Neural progenitor cell (in vitro differentiated cells): Measurements from ENCODE around the gene PATJ. TPM values are rescaled to one million over a fixed set of nuclear protein-coding genes. Genes with fewer than 3 reads are reported as not detected.

Experiments used
- DNase-seq: peaks from one replicate; pipeline ENCODE4 v3.0.0-alpha.2; 2016; ENCODE audit warnings: low spot score
- H2AFZ ChIP-seq: fragments of 200-600 bp; sonication (generic); replicated peaks from 2 replicates; pipeline ENCODE4 v1.6.1; 2016; ENCODE audit warnings: antibody characterized with exemption
- H3F3A ChIP-seq: fragments of 200-600 bp; sonication (generic); 2 replicates; pipeline ENCODE4 v1.6.1; 2016; ENCODE audit warnings: antibody characterized with exemption, low read depth
- H3K27ac ChIP-seq: fragments of 200-600 bp; sonication (generic); 2 replicates; pipeline ENCODE4 v1.5.1; 2016; ENCODE audit warnings: mild to moderate bottlenecking
- H3K27me3 ChIP-seq: fragments of 200-600 bp; sonication (generic); 2 replicates; pipeline ENCODE4 v1.6.1; 2016; ENCODE audit warnings: mild to moderate bottlenecking, moderate library complexity
- H3K36me3 ChIP-seq: fragments of 200-600 bp; sonication (generic); 2 replicates; pipeline ENCODE4 v1.5.1; 2016
- H3K4me1 ChIP-seq: fragments of 200-600 bp; sonication (generic); 2 replicates; pipeline ENCODE4 v1.6.1; 2016; ENCODE audit warnings: mixed run types
- H3K4me2 ChIP-seq: fragments of 200-600 bp; sonication (generic); 2 replicates; pipeline ENCODE4 v1.6.1; 2016
- H3K4me3 ChIP-seq: fragments of 200-600 bp; sonication (generic); 2 replicates; pipeline ENCODE4 v1.5.1; 2016
- H3K79me2 ChIP-seq: fragments of 200-600 bp; sonication (generic); 2 replicates; pipeline ENCODE4 v1.6.1; 2016; ENCODE audit warnings: low read depth
- H3K9ac ChIP-seq: fragments of 200-600 bp; sonication (generic); 2 replicates; pipeline ENCODE4 v1.6.1; 2016
- H3K9me3 ChIP-seq: fragments of 200-600 bp; sonication (generic); 2 replicates; pipeline ENCODE4 v1.5.1; 2016; ENCODE audit warnings: low read depth
- H4K20me1 ChIP-seq: fragments of 200-600 bp; sonication (generic); 2 replicates; pipeline ENCODE4 v1.6.1; 2016; ENCODE audit warnings: low read depth
- H3K27ac Mint-ChIP-seq: 3 replicates; pipeline ENCODE4 v1.8.0; 2021; ENCODE audit warnings: mixed read lengths
- H3K27me3 Mint-ChIP-seq: 2 replicates; pipeline ENCODE4 v1.8.0; 2022; ENCODE audit warnings: low read depth, mild to moderate bottlenecking, inconsistent platforms, moderate library complexity, mixed read lengths; ENCODE audit not compliant: insufficient read depth
- H3K36me3 Mint-ChIP-seq: 3 replicates; pipeline ENCODE4 v1.8.0; 2021; ENCODE audit warnings: mixed read lengths
- H3K4me1 Mint-ChIP-seq: 3 replicates; pipeline ENCODE4 v1.8.0; 2021; ENCODE audit warnings: mixed read lengths
- H3K4me3 Mint-ChIP-seq: 3 replicates; pipeline ENCODE4 v1.8.0; 2021; ENCODE audit warnings: mild to moderate bottlenecking, moderate library complexity, mixed read lengths
- H3K9me3 Mint-ChIP-seq: 3 replicates; pipeline ENCODE4 v1.8.0; 2020; ENCODE audit warnings: mixed read lengths
- CTCF ChIP-seq: fragments of 200-600 bp; sonication (generic); IDR thresholded peaks from 2 replicates; pipeline ENCODE4 v1.5.1; 2017; ENCODE audit warnings: antibody characterized with exemption, mild to moderate bottlenecking
- EZH2 ChIP-seq: fragments of 200-600 bp; sonication (generic); IDR thresholded peaks from 2 replicates; pipeline ENCODE4 v1.6.1; 2017; ENCODE audit warnings: antibody characterized with exemption, mild to moderate bottlenecking, moderate library complexity
- EZH2phosphoT487 ChIP-seq: fragments of 200-600 bp; sonication (generic); IDR thresholded peaks from 2 replicates; pipeline ENCODE4 v1.6.1; 2017; ENCODE audit warnings: antibody characterized with exemption
- total RNA-seq: library from RNA; depleted of rRNA; stranded (reverse); fragments of >200 nt; gene quantifications from 2 replicates; pipeline ENCODE4 v1.2.3, GENCODE V29; 2015; ENCODE audit warnings: low replicate concordance

PATJ gene
- total RNA-seq, 1 donor from 2014 or later = 24.8 TPM

GRCh38 chr1:61975638-61976037 lies 233.4 kb downstream of the PATJ start:
- Histone ChIP-seq H4K20me1 (no peaks in the 10 kb centered on the region), H3K27ac (no peak overlapping the region), H3K79me2 (no peaks in the 10 kb centered on the region), H3F3A (peaks cover 3% of the 10 kb centered on the region), H3K9me3 (no peaks in the 10 kb centered on the region), H3K9ac (no peak overlapping the region), H3K4me2 (no peak overlapping the region), H3K27me3 (no peaks in the 10 kb centered on the region), H3K4me3 (no peak overlapping the region), H3K4me1 (peaks cover 2% of the 10 kb centered on the region), H2AFZ (no peak overlapping the region), H3K36me3 (no peaks in the 10 kb centered on the region)
- H3K4me3 Mint-ChIP-seq = no peak overlapping the region
- H3K4me1 Mint-ChIP-seq = peaks cover 32% of the 10 kb centered on the region
- H3K27me3 Mint-ChIP-seq = peaks cover 6% of the 10 kb centered on the region
- DNase-seq = no peak
- H3K36me3 Mint-ChIP-seq = no peaks in the 10 kb centered on the region
- H3K27ac Mint-ChIP-seq = peak overlapping the region; percentile 21
- TF ChIP-seq EZH2 (no peak), CTCF (no peak), EZH2phosphoT487 (no peak)
- no peaks in the 10 kb centered on the region for H3K9me3 Mint-ChIP-seq

- H3K9me3 Mint-ChIP-seq = no peaks in the 10 kb centered on the region
- peaks cover 6% of the 10 kb centered on the region for H3K27me3 Mint-ChIP-seq
- TF ChIP-seq EZH2phosphoT487 = no peak
- TF ChIP-seq CTCF = no peak
- no peak for TF ChIP-seq EZH2
- no peak overlapping the region for H3K9ac ChIP-seq
- H3K4me1 Mint-ChIP-seq = peaks cover 41% of the 10 kb centered on the region
- no peaks in the 10 kb centered on the region for H4K20me1 ChIP-seq
- no peaks in the 10 kb centered on the region for H3K27me3 ChIP-seq
- no peak overlapping the region for H3K4me3 ChIP-seq
- DNase-seq = no peak
- H3K4me1 ChIP-seq = peaks cover 7% of the 10 kb centered on the region
- no peaks in the 10 kb centered on the region for H3K36me3 ChIP-seq
- no peak overlapping the region for H3K27ac Mint-ChIP-seq
- H2AFZ ChIP-seq = no peak overlapping the region
- no peaks in the 10 kb centered on the region for H3K79me2 ChIP-seq
- H3K36me3 Mint-ChIP-seq = no peaks in the 10 kb centered on the region
- H3K9me3 ChIP-seq = no peaks in the 10 kb centered on the region
- H3K27ac ChIP-seq = no peak overlapping the region
- peaks cover 3% of the 10 kb centered on the region for H3F3A ChIP-seq
- no peak overlapping the region for H3K4me3 Mint-ChIP-seq
- no peak overlapping the region for H3K4me2 ChIP-seq
Observed at GRCh38 chr1:61976566-61976965, 234.3 kb downstream of the PATJ start.

- no peaks in the 10 kb centered on the region for H4K20me1 ChIP-seq
- no peak overlapping the region for H3K9ac ChIP-seq
- Mint-ChIP-seq H3K4me3 (no peak overlapping the region), H3K9me3 (no peaks in the 10 kb centered on the region), H3K4me1 (peaks cover 48% of the 10 kb centered on the region), H3K27ac (peak overlapping the region; percentile 95), H3K36me3 (no peaks in the 10 kb centered on the region), H3K27me3 (peaks cover 6% of the 10 kb centered on the region)
- H3K9me3 ChIP-seq = no peaks in the 10 kb centered on the region
- H3K27ac ChIP-seq = no peak overlapping the region
- no peak overlapping the region for H2AFZ ChIP-seq
- no peaks in the 10 kb centered on the region for H3K27me3 ChIP-seq
- H3K36me3 ChIP-seq = no peaks in the 10 kb centered on the region
- H3K79me2 ChIP-seq = no peaks in the 10 kb centered on the region
- H3K4me3 ChIP-seq = no peak overlapping the region
- peaks cover 3% of the 10 kb centered on the region for H3F3A ChIP-seq
- no peak for DNase-seq
- peaks cover 7% of the 10 kb centered on the region for H3K4me1 ChIP-seq
- no peak overlapping the region for H3K4me2 ChIP-seq
- TF ChIP-seq CTCF (no peak), EZH2phosphoT487 (no peak), EZH2 (no peak)
Observed at GRCh38 chr1:61978796-61979195, 236.5 kb downstream of the PATJ start.
